Testis (tissue), 3 donors: ENCODE data around the gene PLOD1. TPM values are rescaled to one million over a fixed set of nuclear protein-coding genes. Genes with fewer than 3 reads are reported as not detected.

Experiments
- DNase-seq: peaks from one replicate; pipeline ENCODE4 v3.0.0-alpha.2; 2019
- H3K27ac ChIP-seq, 2 donors: fragments of 200-600 bp; sonication (generic); one replicate each; pipeline ENCODE4 v1.5.1; 2019
- H3K27me3 ChIP-seq: fragments of 200-600 bp; sonication (generic); one replicate; pipeline ENCODE4 v1.5.1; 2019
- H3K36me3 ChIP-seq: fragments of 200-600 bp; sonication (generic); one replicate; pipeline ENCODE4 v1.5.1; 2017; ENCODE audit warnings: low read depth; ENCODE audit errors: missing control alignments
- H3K4me1 ChIP-seq: fragments of 200-600 bp; sonication (generic); one replicate; pipeline ENCODE4 v1.5.1; 2019
- H3K4me3 ChIP-seq, 2 donors: fragments of 200-600 bp; sonication (generic); one replicate each; pipeline ENCODE4 v1.5.1; 2017 to 2019
- H3K9me3 ChIP-seq: fragments of 200-600 bp; sonication (generic); one replicate; pipeline ENCODE4 v1.5.1; 2017
- POLR2A ChIP-seq: fragments of 450-650 bp; IDR thresholded peaks from one replicate; pipeline ENCODE4 v1.6.1; 2017; ENCODE audit warnings: antibody characterized with exemption, mild to moderate bottlenecking, moderate library complexity
- WGBS, 2 donors: methylation state at CpG; one replicate each; pipeline ENCODE4 v1.1.5; 2018; 5-methylcytosine and 5-hydroxymethylcytosine counted together
- intact Hi-C: fragments of 100-400 bp; cut with DNase I; formaldehyde crosslinking; loops from one replicate; pipeline ENCODE4 v1.15.1; 2023; ENCODE audit warnings: low total_unique reads
- polyA plus RNA-seq: library from polyadenylated mRNA; stranded (reverse); fragments of 350-450 nt; fragmentation: Illumina TruSeq; extraction: RNeasy Lipid Tissue Mini Kit (QIAGEN cat#74804); gene quantifications from one replicate; pipeline ENCODE4 v1.2.3, GENCODE V29; 2014; ENCODE audit warnings: low read depth, low replicate concordance; ENCODE audit not compliant: insufficient read depth
- total RNA-seq, 2 donors: library from RNA; depleted of rRNA; stranded (reverse); fragments of >200 nt; gene quantifications; one replicate each; pipeline ENCODE4 v1.2.3, GENCODE V29; 2016
- TF ChIP-seq, protein P1 (sequence below), 3 experiments: fragments of 450-650 bp in 2 of 3; fragments of 200-600 bp in 1 of 3; sonication (generic) in 1 of 3; IDR thresholded peaks; one replicate each; pipeline ENCODE4 v1.5.1; 2016 to 2019; ENCODE audit warnings: antibody characterized with exemption in 3 of 3, mild to moderate bottlenecking in 2 of 3, moderate library complexity in 1 of 3

The PLOD1 gene
- total and polyA plus RNA-seq, 3 donors from 2014 or later = 33.1 to 62.0 (median 41.3) TPM

DNA sequence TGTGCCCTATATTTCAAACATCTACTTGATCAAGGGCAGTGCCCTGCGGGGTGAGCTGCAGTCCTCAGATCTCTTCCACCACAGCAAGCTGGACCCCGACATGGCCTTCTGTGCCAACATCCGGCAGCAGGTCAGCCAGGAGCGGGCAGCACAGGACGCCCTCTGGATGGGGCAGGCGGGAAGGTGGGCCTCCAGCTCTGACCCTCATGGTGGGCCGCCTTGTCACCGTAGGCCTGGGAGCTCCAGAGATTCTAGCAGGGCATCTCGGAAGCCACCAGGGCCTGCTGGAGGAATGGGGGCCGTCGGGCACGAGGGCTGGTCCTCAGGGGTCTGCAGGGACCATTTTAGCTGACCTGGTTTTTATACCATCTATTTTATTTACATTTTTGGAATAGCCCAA is 30.1 kb downstream of the PLOD1 start:
- TF ChIP-seq, protein P1, sequence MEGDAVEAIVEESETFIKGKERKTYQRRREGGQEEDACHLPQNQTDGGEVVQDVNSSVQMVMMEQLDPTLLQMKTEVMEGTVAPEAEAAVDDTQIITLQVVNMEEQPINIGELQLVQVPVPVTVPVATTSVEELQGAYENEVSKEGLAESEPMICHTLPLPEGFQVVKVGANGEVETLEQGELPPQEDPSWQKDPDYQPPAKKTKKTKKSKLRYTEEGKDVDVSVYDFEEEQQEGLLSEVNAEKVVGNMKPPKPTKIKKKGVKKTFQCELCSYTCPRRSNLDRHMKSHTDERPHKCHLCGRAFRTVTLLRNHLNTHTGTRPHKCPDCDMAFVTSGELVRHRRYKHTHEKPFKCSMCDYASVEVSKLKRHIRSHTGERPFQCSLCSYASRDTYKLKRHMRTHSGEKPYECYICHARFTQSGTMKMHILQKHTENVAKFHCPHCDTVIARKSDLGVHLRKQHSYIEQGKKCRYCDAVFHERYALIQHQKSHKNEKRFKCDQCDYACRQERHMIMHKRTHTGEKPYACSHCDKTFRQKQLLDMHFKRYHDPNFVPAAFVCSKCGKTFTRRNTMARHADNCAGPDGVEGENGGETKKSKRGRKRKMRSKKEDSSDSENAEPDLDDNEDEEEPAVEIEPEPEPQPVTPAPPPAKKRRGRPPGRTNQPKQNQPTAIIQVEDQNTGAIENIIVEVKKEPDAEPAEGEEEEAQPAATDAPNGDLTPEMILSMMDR (IDR thresholded peaks at IDR 0.05) = no peak
- TF ChIP-seq POLR2A = no peak
- Histone ChIP-seq H3K36me3 (no peaks in the 10 kb centered on the region), H3K4me3 (no peak overlapping the region), H3K27me3 (no peaks in the 10 kb centered on the region), H3K27ac (no peak overlapping the region), H3K4me1 (no peaks in the 10 kb centered on the region), H3K9me3 (no peaks in the 10 kb centered on the region)
- intact Hi-C loops = no loop called here
- no peak for DNase-seq
- 89 to 100% methylated on average over 3 to 12 of the region's 12 CpGs for WGBS, 2 donors

DNA sequence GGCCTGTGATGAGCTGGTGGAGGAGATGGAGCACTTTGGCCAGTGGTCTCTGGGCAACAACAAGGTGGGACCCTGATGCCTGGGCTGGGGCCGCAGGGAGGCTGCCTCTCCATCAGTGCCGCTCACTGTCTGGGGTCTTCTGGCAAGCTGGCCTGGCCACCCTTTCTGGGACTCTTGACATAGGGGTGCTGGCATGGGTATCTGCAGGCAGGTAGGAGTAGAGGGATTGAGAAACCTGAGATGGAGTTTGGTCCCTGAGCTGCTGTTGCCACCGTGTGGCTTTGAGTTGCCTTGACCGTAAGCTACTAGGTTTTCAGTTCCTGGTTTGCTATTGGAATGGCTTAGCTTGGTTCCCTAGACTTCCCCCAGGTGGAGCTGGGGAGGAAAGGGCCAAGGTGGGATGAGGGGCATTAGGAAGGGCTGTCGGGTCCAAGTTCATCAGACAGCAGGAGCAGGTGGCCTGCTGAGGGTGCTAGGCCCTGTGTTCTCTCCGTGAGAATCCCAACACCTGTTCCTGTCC is 32.6 kb downstream of the PLOD1 start:
- Histone ChIP-seq H3K27ac (no peak overlapping the region), H3K36me3 (no peaks in the 10 kb centered on the region), H3K4me3 (no peak overlapping the region), H3K4me1 (no peaks in the 10 kb centered on the region), H3K9me3 (no peaks in the 10 kb centered on the region), H3K27me3 (no peaks in the 10 kb centered on the region)
- intact Hi-C loops = no loop called here
- WGBS, 2 donors = 46 to 73% methylated on average over 5 to 6 of the region's 6 CpGs
- no peak for TF ChIP-seq POLR2A
- TF ChIP-seq, protein P1 (IDR thresholded peaks at IDR 0.05) = peak in 1 of 3 experiments; percentile 43
- peak; percentile 57 for DNase-seq

DNA sequence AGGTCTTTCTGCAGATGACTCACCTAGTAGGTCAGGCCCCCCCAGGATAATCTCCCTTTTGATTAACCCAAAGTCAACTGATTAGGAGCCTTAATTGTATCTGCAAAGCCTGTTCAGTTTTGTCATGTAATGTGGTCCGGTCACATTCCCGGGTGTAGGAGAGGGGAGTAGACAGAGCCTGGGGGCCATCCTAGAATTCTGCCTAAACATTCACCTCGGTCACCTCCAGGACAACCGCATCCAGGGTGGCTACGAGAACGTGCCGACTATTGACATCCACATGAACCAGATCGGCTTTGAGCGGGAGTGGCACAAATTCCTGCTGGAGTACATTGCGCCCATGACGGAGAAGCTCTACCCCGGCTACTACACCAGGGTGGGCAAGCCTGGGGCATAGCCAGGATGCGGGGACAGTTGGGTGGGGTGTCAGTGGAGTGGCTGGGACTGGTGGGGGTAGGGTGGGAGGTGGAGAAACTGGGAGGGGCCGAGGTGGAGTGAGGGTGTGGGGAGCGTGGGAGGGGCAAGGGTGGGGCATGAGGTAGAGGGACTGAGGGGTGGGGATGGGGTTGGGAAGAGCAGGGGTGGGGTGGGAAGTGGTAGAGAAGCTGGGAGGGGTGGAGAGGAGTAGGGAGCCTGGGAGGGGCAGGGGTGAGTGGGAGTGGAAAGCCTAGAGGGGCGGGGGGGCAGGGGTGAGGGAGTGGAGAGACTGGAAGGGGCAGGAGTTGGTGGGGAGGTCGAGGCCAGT is 36.1 kb downstream of the PLOD1 start:
- WGBS, 2 donors = 87 to 90% methylated on average over 11 to 17 of the region's 17 CpGs
- Histone ChIP-seq H3K27me3 (no peaks in the 10 kb centered on the region), H3K36me3 (no peaks in the 10 kb centered on the region), H3K4me3 (no peak overlapping the region), H3K4me1 (no peaks in the 10 kb centered on the region), H3K9me3 (no peaks in the 10 kb centered on the region), H3K27ac (no peak overlapping the region)
- intact Hi-C loops = no loop called here
- TF ChIP-seq, protein P1 (IDR thresholded peaks at IDR 0.05) = no peak
- no peak for TF ChIP-seq POLR2A
- no peak for DNase-seq

DNA sequence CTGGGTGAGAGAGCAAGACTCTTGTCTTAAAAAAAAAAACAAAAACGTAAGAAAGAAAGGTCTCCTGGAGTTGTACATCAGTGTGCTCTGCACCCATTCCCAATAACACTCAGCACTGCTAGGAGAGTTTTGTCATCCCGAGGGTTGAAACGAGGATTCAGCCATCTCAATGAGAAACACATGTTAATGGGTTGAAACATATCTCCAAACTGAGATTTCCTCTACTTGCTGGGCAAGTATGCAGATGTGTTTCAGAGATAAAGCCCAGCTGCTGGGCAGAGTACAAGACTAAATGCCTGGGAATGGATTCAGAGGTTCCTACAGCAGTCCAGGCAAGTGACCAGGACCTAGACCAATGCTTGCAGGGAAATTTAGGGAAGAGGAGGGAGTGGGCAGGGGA is 43.1 kb downstream of the PLOD1 start:
- TF ChIP-seq, protein P1 (IDR thresholded peaks at IDR 0.05) = no peak
- no peak for TF ChIP-seq POLR2A

DNA sequence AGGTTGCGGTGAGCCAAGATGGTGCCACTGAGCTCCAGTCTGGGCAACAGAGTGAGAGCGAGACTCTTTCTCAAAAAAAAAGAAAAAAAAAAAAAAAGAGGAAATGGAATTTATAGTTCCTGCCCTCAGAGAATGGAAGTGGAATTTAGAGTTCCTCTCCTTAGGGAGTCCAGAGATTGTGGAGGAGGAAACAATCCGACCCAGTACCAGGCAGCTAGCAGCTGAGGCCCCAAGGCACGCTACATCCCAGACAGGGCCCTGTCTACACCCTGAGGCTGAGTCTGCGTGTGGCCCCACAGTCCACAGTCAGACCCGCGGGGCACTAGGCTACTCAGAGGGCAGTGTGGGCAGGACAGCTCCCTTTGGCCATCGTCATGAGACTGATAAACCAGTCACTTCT is 43.8 kb downstream of the PLOD1 start:
- no peak overlapping the region for H3K4me3 ChIP-seq
- no peaks in the 10 kb centered on the region for H3K36me3 ChIP-seq
- no peak overlapping the region for H3K27ac ChIP-seq
- 73 to 87% methylated on average over 8 of the region's 8 CpGs for WGBS, 2 donors
- intact Hi-C loops = no loop called here
- TF ChIP-seq, protein P1 (IDR thresholded peaks at IDR 0.05) = no peak
- TF ChIP-seq POLR2A = no peak
- no peak for DNase-seq
- H3K27me3 ChIP-seq = no peaks in the 10 kb centered on the region
- peaks cover 12% of the 10 kb centered on the region for H3K4me1 ChIP-seq
- H3K9me3 ChIP-seq = no peaks in the 10 kb centered on the region

More for the DNA sequence above, 43.1 kb downstream of the PLOD1 start:
- no peaks in the 10 kb centered on the region for H3K9me3 ChIP-seq
- H3K4me3 ChIP-seq = no peak overlapping the region
- H3K4me1 ChIP-seq = peaks cover 7% of the 10 kb centered on the region
- H3K36me3 ChIP-seq = no peaks in the 10 kb centered on the region
- no peak for DNase-seq
- WGBS, 2 donors = 61 to 81% methylated on average over 3 of the region's 3 CpGs
- no peak overlapping the region for H3K27ac ChIP-seq
- no peaks in the 10 kb centered on the region for H3K27me3 ChIP-seq
- intact Hi-C loops = no loop called here
